Stimulated activated CD8-positive, alpha-beta memory T cell treated with anti-CD3 and anti-CD28 coated beads, Interleukin-7, amount 100 ng/mL, for 48 hours (primary cell): ENCODE data around the gene KCND1.

Experiments
- DNase-seq, 2 donors: peaks; one replicate each; pipeline ENCODE4 v3.0.0-alpha.2; 2020; ENCODE audit warnings: low read depth in 1 of 2; ENCODE audit errors: extremely low read depth in 1 of 2

The KCND1 gene

DNA sequence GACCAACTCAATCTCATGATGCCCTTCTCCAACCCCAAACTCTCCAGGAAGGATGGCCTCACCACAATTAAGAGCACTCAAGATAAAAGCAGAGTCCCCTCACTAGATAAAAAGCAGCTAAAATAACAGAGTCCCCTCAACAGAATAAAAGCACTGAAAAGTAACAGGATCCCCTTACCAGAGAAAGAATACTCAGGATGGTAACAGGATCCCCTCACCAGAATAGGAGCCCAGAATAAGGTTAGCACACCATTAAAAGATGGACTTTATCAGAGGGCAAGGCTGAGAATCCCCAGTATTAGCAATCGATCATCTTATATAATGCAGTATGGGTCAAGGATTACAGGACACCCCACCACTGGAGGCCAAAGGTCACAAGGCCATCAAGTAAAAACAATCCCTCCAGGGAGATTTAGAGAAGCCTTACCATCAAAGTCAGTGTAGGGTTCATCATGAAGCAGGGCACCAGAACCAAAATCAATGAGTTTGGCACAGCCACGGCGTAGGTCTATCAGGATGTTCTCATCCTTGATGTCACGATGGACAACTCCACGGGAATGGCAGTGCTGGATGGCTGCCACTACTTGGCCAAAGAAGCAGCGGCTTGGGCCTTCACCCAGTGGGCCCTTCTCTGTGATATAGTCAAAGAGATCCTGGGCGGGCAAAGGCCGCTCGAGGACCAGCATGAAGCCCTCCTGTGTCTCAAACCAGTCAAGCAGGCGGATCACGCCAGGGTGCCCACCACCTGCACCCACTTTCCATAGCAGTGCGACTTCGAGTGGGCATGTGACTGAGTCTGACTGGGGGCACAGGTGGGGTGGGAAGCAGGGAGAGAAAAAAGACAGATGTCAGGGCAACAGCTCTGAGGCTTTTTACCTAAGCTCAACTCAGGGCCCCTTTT lies 56.8 kb downstream of the KCND1 start:
- no peak for DNase-seq

DNA sequence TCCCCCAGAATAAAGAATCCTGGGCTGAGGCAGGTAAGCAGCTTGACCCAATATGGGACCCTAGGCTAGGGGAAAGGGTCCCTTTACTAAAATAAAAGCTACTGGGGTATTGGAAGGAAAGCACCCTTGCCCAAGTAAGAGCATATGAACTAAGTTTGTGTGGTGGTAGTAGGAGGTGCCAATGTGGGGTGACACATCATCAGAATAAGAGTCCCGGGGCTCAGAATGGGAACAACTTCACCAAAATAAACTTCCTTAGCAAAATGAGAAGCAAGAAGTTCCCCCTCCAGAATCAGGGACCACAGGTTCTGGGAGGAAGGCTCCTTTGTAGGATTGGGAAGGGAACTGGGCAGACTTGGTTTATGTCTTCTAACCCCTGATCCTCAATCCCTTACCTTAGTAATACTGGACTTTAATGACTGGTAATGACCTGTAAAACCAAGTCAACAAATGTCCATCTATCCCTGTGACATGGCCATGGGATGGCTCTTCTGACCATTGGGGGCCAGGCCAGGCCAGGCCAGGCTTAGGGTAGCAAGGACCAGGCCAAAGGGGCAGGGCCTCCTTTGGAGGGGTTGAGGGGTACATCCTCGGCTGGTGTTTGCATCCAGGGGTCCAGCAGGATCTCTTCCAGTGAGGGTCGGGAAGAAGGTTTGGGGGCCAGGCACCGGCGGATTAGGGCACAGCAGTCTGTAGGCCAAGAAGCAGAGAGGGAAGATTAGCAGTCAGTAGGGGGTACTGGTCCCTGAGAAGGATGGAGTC lies 57.9 kb downstream of the KCND1 start:
- no peak for DNase-seq

DNA sequence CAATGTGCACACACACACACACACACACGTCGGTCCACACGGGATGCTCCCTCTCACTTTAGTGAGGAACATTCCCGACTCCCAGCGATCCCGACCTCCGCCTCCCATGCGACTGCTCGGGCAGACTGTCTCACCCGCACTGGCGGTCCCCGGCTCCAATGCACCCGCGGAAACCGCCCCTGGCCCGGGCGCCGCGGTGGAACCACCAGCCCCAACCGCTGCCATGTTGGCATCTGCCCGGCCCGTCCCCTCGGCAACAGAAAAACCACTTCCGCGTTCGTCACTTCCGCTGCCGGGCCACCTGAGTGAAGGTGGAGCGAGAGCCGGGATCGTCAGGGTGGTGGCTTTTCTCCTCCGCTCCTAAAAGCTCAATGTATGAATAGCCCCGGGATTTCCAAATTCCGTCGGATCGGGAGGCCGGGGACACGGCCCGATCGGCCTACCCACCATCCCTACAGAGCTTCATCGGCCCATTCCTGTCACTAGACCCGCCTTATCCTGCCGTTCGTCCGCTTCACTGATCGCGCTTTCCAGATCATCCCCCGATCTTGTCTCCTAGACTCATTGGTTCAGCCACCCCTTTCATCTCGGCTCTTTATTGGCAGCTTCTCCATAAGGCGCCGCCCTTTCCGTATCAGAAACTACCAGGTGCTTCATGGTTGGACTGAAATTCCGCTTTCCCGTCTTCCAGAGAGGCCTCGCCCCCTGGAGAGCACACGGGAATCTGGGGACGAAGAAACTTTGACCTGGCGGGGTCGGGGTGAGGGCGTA lies 60.0 kb downstream of the KCND1 start, which contains the start of gene SLC35A2:
TSS of gene SLC35A2 (minus strand) at position 235 of the 771 bp plus-strand sequence. CDS start at position 225, 10 bp downstream.
- peak; percentile 73 to 79 for DNase-seq
